RPMI8226 (cell line): ENCODE data around the gene MASP1.

Source experiments
- DNase-seq: peaks from one replicate; pipeline ENCODE4 v3.0.0-alpha.2; 2015

The MASP1 gene, protein sequence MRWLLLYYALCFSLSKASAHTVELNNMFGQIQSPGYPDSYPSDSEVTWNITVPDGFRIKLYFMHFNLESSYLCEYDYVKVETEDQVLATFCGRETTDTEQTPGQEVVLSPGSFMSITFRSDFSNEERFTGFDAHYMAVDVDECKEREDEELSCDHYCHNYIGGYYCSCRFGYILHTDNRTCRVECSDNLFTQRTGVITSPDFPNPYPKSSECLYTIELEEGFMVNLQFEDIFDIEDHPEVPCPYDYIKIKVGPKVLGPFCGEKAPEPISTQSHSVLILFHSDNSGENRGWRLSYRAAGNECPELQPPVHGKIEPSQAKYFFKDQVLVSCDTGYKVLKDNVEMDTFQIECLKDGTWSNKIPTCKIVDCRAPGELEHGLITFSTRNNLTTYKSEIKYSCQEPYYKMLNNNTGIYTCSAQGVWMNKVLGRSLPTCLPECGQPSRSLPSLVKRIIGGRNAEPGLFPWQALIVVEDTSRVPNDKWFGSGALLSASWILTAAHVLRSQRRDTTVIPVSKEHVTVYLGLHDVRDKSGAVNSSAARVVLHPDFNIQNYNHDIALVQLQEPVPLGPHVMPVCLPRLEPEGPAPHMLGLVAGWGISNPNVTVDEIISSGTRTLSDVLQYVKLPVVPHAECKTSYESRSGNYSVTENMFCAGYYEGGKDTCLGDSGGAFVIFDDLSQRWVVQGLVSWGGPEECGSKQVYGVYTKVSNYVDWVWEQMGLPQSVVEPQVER

DNA sequence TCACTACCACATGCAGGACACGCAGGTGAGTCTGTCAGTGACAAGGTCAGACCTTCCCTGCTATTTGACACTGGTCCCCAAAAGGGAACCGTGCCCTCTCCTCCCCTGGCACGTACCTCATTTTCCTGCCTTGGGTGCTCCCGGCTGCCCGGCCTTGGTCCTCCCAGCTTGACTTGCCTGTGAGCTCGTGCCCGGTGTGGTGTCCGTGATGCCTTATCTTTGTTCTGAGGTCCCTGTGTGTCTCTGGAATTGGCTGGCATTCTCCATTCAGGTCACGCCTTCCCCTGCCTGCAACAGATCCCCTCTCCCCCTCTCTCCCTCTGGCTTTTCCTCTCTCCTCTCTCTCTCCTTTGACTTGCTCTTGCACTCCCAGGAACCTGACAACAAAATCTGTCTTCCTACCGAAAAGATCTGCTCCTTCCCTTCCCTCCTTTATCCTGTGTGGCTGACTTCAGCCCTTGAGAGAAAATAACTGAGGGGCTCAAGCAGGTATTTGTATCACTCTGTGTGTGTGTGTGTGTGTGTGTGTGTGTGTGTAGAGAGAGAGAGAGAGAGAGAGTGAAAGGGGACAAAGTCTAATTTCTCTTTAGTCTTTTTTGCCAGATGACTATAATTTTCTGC, at the start of gene MASP1:
Gene MASP1, minus strand, starts transcription at position 226 of the 621 bp plus-strand sequence. Its CDS starts 105 bp downstream, at position 121.
- no peak for DNase-seq

DNA sequence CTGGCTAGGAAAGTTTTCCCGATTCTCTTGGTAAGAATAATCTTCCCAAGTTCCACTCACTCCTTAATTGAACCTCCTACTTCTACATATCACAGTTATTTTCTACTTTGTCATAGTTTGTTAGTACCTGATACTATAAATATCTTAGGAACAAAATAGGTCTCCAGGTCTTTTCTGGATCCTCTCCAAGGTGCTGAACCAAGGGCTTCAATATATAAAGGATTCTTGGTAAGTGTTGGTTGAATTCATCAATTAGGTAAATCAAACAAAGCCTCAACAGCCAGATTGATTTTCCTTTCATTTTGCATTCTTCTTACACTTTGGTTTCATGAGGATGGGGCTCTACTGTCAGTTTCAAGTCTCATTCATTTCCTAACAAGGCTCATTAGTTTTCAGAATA, 49.0 kb upstream of the MASP1 start:
- DNase-seq, result no peak

DNA sequence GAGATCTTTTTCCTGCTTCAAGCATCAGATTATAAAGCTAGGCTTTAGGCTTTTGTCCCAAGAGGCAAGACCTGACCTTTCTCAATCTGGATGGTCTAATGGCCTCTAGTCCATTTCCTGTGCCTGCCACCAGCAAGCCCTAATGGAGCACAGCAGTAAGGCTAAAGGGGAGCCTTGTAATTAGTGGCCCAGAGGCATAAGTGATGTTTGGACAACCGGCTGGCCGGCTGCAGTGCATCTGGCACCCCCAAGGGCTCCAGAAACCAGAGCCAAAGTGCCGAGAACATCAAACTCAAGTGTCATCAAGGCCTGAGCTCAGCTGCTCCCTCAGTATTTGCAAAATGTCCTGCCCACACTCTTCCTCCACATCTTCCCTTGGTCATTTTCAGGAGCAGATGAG, 44.8 kb upstream of the MASP1 start:
- DNase-seq, result no peak

DNA sequence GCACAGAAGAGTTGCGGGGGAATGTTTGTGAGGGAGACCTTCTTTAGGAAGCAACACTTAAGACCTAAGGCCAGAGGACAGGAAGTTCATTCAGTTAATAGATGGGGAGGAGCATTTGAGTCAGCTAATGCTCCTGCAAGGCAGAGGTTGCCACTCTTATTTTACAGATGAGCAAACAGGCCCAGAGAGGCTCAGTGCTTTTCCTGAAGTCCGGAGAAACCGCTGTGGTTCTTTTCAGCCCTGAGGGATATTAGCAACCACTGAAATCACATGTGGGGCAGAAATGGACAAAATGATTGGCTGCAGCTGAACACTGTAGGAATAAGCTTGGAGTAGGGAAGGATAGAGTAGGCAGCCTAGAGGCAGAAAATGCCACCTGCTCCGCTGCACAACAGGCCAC, 43.4 kb upstream of the MASP1 start:
- DNase-seq, result no peak

DNA sequence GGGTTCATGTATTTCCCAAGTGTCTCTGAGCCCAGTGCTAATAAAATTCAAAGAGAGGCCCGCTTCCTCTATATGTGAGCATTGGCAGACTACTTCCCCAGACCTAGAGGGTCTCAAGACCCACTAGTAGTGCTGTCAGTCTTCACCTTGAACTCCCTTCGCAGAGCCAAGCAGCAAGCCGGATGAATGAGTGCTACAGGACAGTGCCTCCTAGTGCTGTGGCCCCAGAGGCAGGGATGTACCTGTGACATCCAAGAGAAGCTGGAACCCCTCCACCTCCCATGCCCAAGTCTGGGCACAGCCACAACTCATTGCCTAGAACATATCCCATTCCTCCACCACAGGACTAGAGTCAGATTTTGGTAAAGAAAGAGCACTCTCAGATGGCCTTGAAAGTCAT, 37.2 kb upstream of the MASP1 start:
- DNase-seq, result no peak

DNA sequence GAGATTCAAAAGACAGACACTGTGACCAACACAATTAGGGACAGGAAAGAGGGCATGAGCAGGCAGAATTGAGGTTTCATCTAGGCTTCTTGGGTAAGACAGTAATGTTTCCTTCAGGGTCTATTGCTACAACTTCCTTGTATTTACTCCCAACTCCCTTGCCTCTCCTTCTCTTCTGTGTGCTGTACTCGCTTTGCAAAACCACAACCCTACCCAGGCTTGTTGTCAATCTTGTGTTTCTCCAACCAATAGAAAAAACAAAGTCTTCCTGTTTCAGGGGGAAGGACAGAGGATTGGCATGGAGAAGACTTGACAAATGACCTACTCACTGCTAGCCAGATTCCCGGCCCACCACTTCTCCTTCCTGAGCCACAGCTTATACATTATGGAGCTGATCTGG, 36.3 kb upstream of the MASP1 start:
- DNase-seq, result no peak

DNA sequence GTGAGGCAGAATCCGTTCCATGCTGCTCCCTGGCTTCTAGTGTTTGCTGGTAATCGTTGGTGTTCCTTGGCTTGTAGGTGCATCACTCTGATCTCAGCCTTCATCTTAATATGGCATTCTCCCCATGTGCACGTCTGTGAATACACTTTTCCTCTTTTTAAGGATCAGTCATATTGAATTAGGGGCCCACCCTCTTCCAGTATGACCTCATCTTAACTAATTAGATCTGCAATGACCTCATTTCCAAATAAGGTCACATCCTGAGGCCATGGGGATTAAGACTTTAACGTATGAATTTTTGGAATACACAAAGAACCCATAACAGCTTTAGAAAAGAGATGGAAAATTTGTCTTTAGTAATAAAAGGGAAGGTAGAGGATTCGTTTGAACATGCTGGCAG, 34.1 kb upstream of the MASP1 start:
- DNase-seq, result no peak

DNA sequence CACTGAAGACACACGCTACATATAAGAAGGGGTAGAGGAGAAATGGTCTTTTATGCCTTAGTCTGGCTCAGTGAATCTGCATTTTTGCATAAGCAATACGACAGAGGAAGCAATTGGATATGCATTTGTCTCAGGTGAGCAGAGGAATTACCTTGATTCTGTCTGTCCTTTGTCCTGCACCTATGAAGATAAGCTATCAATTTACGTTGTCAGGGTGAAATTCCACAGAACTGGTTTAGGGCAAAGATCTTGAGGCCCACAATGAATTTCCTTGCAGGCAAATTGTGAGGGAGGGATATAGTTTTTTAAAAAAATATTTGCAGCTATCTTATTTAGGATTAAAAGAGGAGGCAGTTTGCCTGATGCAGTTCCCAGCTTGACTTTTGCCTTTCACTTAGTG, 31.6 kb upstream of the MASP1 start:
- no peak for DNase-seq

DNA sequence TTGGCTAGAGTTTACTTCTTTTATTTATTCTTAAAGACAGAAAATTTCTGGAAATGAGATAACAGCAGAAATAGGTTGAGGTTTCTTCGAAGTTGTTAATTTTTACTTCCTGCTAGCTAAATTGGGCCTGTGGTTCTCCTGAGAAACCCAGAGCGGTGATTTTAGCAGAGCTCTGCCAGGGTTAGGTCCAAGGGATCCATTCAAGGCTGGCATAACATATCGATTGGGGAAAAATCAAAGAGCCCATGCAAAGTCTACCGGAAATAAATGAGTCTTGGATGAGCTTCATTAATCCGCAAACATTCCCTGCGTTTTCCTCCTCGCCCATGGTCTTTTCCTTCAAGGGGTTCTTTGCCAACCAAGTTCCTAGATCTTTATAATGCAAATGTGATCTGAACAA, 30.8 kb upstream of the MASP1 start:
- no peak for DNase-seq

DNA sequence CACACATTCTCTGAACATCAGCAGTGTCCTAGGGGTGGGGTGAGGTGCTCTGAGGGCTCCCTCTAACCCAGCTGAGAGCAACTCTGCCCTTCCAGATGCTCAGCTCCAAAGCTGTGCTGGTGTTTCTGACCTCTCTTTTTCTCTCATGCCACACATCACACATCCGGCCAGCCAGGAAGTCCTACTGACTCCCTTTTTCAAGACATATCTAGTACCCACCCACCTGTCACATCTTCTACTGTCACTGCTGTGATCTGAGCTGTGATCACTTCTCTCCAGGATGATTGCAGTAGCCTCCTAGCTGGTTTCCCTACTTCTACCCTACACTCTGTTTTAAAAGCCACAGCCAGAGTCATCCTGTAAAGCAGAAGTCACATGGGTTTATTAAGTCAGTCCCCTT, 30.2 kb upstream of the MASP1 start:
- DNase-seq, result no peak

DNA sequence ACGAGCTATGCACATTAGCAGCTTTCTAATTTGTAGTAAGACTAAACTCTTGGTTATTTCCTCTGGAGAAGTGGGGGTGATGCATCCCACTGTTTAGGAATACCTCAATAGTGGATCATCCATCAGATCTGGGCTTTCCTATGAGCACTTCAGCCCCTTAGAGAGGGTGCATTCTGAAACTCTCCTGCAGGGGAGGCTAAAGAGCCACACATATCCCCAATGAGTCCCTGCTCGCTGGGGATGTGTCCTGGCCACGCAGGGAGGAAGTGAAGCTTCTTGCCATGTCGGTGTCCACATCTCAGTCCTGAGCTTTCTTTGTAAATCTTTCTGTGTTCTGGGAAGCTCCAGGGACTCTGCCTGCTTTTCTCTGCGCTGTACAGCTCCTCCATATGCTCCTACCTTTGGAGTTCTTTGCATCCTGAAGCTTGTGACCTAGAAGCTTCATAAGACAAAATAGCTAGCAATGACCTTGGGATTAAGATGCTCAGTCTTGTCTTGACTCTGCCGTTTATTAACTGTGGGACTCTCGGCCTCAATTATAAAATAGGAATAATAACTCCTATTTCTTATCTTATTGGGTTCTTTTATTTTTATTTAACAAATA, 28.3 kb upstream of the MASP1 start:
- peak; percentile 71 for DNase-seq

DNA sequence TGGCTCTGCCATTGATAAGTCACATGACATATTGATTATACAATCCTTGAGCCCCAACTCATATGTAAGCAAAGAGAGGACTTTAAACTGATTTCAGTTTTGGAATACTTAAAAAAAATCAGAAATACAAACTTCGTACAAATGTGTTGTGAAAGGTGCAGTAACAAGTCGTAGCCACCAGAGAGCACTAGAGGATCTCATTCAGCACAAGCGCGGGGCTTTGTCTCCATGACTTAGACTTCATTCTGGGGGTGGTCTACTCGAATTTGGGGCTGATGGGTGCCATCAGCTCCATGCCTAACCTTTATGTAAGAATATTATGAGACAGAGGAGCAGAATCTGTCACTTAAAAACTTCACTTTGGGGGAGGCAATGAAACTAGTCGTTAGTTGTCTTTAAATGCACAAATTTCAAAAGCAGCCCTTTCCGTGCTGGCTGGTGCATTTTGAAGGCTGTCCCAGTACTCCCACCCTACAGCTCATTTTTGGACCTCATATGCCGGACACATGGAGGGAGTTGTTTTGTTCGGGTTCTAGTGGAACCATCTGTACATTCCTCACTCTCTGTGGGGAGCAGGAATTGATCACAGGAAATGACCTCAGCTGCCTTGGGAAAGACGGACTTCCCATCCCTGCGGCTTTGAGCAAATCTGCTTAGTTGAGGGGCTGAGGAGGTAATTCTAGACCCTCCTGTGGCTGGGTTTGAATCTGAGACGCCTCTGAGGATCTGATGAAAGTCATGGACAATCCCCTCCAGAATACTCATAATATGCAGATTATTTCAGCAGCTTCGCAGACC, 27.5 kb upstream of the MASP1 start:
- DNase-seq, result peak; percentile 54

DNA sequence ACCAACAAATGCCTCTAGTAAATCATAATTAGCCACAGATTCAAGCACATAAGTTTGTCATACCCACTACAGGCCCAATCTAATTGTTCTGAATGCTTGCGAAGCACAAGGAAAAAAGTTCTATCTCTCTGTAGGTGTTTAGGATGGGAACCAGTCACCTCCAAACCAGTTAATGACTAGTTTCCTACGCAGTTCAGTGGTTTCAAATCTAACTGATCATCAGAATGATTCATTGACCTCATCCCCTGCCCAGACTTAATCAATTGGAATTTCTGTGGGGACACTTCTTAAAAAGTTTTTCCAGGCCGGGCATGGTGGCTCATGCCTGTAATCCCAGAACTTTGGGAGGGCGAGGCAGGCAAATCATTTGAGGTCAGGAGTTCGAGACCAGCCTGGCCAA, 24.3 kb upstream of the MASP1 start:
- DNase-seq, result no peak

DNA sequence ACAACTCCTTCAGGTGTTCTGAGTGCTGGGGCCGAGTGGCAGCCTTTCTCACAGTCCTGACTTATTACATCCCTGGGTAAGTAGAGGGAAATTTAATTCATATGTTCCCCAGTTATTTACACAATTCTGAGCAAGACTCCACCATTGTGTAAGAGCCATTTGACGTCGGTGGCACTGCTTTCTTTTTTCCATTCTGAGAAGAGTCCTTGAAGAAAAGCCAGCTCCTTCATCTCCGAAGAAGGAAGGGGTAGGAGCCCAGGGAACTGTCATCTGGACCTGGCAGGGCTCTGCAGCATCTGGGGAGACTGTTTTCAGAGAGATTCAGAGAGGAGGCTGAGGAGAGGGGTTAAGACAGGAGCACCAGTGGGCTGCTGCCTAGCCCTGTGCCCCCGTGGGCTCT, 22.6 kb upstream of the MASP1 start:
- DNase-seq, result no peak

DNA sequence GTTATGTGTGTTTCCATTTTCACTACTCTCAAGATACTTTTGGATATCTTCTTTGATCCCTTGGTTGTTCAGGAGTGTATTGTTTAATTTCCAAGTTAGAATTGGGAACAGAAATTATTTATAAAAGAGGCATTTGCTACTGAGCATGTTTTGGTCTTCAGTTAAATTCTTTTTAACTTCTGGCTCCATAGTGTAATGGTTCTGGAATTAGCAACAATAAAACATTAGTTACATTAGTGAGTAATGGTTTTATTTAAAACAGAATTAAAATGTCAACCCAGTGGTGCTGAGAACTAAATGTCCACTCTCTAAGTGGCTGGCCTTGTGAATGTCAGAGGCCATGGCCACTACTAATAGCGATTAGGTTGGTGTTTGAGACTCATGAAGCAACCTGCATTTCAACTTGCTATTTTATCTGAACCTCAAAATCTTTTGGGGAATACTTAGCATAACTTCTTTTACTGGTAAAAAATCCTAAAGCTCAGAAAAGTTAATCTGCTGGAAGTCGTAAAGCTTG, 19.5 kb upstream of the MASP1 start:
- no peak for DNase-seq

DNA sequence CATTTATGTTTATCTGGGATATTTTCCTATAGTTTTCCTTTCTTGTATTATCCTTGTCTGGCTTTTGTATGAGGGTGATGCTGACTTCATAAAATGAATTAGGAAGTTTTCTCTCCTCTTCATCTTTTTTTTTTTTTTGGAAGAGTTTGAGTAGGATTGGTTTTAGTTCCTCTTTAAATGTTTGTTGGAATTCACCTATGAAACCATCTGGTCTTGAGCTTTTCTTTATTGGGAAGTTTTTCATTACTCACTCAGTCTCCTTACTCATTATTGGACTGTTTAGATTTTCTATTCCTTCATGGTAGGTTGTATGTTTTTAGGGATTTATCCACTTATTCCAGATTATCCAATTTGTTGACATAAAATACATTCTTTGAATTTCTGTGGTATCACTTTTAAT, 18.7 kb upstream of the MASP1 start:
- no peak for DNase-seq

DNA sequence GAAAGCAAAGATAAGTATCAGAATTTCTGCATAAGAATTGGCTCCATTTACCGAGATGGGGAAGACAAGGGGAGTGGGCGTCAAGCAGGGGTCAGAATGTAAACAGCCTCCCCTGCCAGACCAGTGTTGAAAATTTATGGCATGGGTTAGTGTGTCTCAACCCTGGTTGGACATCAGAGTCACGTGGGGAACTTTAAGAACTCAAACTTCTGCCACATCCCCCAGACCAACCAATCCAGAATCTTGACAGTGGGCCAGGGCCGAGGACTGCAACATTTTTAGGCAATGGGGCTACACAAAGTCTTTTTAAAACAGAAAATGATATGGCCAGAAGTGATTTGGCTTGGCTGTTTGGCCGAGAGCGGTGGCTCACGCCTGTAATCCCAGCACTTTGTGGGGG, 14.3 kb upstream of the MASP1 start:
- no peak for DNase-seq

DNA sequence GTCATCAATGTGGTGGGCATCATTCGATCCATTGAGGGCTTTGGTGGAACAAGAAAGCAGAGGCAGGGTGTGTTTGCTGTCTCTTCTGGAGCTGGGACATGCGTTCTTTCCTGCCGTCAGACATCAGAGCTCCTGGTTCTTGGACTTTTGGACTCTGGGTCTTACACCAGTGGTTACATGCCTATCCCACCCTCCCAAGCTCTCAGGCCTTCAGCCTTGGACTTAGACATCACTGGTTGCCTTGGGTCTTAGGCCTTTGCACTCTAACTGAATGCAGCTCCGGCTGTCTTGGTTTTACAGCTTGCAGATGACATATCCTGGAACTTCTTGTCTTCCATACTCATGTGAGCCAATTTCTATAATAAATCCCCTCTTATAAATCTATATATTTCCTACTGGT, 8.1 kb upstream of the MASP1 start:
- DNase-seq, result no peak

DNA sequence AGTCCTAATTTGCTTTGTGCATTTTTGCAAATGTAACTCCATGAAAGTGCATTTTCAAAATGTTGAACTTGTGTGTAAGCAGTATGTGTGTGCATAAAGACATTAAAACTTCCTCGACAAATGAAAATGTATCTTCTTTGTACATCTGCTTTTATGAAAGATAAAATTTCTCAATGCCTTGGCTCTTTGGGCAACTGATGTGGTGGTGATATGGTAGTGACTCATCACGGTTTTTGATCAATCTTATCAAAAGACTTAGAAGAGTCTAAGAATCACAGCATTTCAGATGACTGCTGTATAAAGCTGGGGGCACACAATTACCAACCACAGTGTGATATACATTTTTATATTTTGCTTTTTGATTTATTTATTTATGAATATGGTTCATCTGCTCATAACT, 5.4 kb upstream of the MASP1 start:
- DNase-seq, result no peak

DNA sequence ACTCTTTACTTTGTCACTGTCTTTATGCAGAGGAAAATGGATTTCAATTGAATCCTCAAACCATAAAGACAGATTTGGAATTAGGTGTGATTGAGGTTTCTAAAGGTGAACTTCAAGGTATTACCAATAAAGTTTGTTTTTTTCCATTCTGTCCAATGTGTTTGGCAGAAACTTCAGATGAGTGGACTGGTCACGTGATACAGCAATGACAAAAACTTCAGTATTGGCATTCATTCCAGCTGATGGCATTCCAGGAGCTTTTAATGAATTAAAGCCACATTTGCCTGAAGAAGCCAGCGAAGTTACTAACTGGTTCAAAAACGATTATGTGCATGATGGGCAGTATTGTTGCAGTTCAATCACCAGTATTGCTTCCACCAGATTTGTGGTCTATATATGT, 4.5 kb upstream of the MASP1 start:
- DNase-seq, result no peak

DNA sequence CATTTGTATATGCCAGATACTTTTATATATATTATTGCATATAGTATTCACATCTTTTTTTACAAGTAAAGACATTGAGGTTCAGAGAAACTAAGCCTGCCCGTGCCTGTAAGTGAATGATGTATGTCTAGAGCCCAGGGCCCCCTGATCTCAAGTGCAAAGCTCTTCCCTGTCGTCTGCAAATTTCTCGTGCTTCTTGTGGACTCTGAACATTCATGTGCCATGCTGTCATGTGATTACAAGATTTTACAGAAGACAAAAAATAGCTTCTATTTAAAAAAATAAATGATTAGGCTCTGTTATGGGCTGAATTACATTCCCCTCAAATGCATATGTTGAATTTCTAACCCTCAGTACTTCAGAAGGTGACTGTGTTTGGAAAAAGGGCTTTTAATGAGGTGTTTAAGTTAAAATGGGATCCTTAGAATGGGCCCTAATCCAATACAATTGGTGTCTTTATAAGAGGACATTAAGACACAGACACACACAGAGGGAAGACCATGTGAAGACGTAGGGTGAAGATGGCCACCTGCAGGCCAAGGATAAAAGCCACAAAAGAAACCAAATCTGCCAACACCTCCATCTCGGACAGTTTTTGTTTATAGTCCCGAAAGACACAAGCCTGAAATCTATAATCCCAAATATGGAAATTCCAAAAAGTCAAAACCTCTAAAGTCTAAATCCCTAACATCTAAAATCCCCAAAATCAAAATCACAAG, 3.9 kb upstream of the MASP1 start:
- DNase-seq, result no peak
